Measurements from ENCODE around the gene NYAP1.

DNA sequence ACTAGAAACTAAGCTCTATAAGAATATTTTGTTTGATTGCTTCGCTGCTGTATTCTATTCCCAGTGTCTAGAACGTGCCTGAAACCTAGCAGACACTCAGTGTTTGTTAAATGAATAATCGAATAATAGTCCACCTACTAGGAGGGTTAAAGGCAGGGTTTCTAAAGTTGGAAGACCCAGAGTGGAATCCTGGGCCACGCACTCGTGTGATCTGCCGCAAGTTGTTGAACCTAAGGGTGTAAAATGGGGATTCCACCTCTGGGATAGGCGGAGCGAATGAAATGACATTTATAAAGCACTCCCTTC is 54.6 kb downstream of the NYAP1 start:
- TF ChIP-seq POLR2A (IDR thresholded peaks at IDR 0.05) = no peak
- TF ChIP-seq, protein P1, sequence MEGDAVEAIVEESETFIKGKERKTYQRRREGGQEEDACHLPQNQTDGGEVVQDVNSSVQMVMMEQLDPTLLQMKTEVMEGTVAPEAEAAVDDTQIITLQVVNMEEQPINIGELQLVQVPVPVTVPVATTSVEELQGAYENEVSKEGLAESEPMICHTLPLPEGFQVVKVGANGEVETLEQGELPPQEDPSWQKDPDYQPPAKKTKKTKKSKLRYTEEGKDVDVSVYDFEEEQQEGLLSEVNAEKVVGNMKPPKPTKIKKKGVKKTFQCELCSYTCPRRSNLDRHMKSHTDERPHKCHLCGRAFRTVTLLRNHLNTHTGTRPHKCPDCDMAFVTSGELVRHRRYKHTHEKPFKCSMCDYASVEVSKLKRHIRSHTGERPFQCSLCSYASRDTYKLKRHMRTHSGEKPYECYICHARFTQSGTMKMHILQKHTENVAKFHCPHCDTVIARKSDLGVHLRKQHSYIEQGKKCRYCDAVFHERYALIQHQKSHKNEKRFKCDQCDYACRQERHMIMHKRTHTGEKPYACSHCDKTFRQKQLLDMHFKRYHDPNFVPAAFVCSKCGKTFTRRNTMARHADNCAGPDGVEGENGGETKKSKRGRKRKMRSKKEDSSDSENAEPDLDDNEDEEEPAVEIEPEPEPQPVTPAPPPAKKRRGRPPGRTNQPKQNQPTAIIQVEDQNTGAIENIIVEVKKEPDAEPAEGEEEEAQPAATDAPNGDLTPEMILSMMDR (IDR thresholded peaks at IDR 0.05) = no peak
